Measurements from ENCODE around the gene FBF1.

The FBF1 gene

DNA sequence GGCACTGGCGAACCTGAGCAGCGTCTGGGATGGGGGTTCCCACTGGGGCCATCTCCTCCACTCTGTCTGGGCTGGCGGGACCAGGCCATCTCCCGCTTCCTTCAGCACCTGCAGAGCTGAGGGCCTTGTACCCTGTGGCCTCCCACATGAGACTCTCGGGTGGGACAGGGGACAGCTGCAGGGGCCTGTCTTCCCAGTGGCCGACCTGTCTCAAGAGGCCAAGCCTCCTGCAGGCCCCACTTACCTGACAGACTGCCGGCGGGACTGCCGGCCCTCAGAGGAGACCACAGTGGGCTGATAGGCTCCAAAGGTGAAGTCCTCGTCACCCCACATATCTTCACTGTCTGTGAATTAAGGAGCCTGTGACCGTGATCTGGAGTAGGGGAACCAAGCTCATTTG is 15.7 kb downstream of the FBF1 start:
- Histone ChIP-seq H3K27ac (ENCODE audit: low read depth, low read length) (no peak overlapping the region), H3K27me3 (ENCODE audit: control insufficient read depth, low read length) (no peaks in the 10 kb centered on the region), H3F3A (ENCODE audit: control insufficient read depth, insufficient read depth) (no peaks in the 10 kb centered on the region), H3K4me3 (ENCODE audit: low read length) (no peak overlapping the region), H3K9me2 (replicated peaks; ENCODE audit: control insufficient read depth, low read length) (no peaks in the 10 kb centered on the region), H3K36me3 (ENCODE audit: control insufficient read depth, low read length) (peaks cover 5% of the 10 kb centered on the region), H4K20me1 (ENCODE audit: control insufficient read depth, insufficient read depth, low read depth, low read length) (no peaks in the 10 kb centered on the region), H3K4me2 (ENCODE audit: low read length) (no peak overlapping the region), H3K9me3 (ENCODE audit: control insufficient read depth, insufficient read depth, low read length) (no peaks in the 10 kb centered on the region), H3K4me1 (ENCODE audit: control insufficient read depth, low read length) (no peaks in the 10 kb centered on the region; the same call in 1 of the 2 replicates), H3K79me2 (ENCODE audit: control insufficient read depth, low read length) (no peaks in the 10 kb centered on the region)
- TF ChIP-seq, protein P1, sequence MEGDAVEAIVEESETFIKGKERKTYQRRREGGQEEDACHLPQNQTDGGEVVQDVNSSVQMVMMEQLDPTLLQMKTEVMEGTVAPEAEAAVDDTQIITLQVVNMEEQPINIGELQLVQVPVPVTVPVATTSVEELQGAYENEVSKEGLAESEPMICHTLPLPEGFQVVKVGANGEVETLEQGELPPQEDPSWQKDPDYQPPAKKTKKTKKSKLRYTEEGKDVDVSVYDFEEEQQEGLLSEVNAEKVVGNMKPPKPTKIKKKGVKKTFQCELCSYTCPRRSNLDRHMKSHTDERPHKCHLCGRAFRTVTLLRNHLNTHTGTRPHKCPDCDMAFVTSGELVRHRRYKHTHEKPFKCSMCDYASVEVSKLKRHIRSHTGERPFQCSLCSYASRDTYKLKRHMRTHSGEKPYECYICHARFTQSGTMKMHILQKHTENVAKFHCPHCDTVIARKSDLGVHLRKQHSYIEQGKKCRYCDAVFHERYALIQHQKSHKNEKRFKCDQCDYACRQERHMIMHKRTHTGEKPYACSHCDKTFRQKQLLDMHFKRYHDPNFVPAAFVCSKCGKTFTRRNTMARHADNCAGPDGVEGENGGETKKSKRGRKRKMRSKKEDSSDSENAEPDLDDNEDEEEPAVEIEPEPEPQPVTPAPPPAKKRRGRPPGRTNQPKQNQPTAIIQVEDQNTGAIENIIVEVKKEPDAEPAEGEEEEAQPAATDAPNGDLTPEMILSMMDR (IDR thresholded peaks at IDR 0.05; ENCODE audit: low read depth, low read length, poor library complexity, severe bottlenecking): no peak
- TF ChIP-seq EZH2phosphoT487 (IDR thresholded peaks at IDR 0.05; ENCODE audit: borderline replicate concordance, low read length): no peak

DNA sequence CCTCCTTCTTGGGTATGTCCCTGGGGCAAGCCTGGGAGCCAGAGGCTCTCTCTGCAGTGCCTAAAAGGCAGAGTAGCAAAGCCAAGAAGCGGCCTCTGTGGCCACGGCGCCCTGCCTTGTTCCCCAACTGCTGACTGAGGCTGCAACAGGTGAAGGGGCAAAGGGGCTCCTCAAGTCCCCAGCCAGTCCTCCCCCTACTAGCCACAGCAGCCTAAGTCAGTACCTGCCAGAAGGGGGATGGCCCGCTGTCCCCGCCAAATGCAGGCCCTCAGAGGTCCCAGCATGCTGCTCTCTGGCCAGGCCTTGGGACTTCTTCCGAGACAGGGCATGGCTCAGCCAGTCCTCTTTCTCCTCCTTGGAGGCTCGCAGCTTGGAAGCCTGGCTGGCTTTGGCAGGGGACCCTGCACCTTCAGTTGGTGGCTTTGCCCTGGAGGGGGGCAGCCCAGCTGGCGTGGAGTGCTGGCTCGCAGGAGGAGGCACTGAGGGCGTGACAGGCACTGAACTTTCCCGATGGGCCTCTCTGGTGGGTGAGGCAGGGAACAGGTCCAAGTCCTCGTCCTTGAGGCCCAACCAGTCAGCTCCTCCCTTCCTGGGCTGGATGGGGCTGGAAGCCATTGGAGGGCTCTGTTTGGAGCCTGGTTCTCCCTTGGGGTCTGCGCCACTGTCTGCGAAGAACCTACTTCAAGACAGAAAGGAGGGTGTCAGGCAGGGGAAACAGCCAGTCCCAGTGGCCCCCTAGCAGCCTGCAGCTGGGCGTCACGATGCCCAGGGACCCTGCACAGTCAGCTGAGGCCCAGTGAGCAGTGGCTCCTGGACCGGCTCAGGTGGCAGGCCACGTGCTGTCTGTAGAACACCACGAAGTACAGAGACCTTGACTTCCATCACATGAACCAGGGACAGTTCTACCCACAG is 17.6 kb downstream of the FBF1 start:
- Histone ChIP-seq H3K4me2 (ENCODE audit: low read length) (no peak overlapping the region), H4K20me1 (ENCODE audit: control insufficient read depth, insufficient read depth, low read depth, low read length) (no peaks in the 10 kb centered on the region), H3K79me2 (ENCODE audit: control insufficient read depth, low read length) (no peaks in the 10 kb centered on the region), H3K4me3 (ENCODE audit: low read length) (no peak overlapping the region), H3K27me3 (ENCODE audit: control insufficient read depth, low read length) (no peaks in the 10 kb centered on the region), H3K36me3 (ENCODE audit: control insufficient read depth, low read length) (peaks cover 5% of the 10 kb centered on the region), H3K27ac (ENCODE audit: low read depth, low read length) (no peak overlapping the region), H3K9me3 (ENCODE audit: control insufficient read depth, insufficient read depth, low read length) (no peaks in the 10 kb centered on the region), H3K9me2 (replicated peaks; ENCODE audit: control insufficient read depth, low read length) (no peaks in the 10 kb centered on the region), H3K4me1 (ENCODE audit: control insufficient read depth, low read length) (no peaks in the 10 kb centered on the region; the same call in 1 of the 2 replicates), H3F3A (ENCODE audit: control insufficient read depth, insufficient read depth) (no peaks in the 10 kb centered on the region)
- no peak for TF ChIP-seq EZH2phosphoT487 (IDR thresholded peaks at IDR 0.05; ENCODE audit: borderline replicate concordance, low read length)
- TF ChIP-seq, protein P1 (IDR thresholded peaks at IDR 0.05; ENCODE audit: low read depth, low read length, poor library complexity, severe bottlenecking): no peak

DNA sequence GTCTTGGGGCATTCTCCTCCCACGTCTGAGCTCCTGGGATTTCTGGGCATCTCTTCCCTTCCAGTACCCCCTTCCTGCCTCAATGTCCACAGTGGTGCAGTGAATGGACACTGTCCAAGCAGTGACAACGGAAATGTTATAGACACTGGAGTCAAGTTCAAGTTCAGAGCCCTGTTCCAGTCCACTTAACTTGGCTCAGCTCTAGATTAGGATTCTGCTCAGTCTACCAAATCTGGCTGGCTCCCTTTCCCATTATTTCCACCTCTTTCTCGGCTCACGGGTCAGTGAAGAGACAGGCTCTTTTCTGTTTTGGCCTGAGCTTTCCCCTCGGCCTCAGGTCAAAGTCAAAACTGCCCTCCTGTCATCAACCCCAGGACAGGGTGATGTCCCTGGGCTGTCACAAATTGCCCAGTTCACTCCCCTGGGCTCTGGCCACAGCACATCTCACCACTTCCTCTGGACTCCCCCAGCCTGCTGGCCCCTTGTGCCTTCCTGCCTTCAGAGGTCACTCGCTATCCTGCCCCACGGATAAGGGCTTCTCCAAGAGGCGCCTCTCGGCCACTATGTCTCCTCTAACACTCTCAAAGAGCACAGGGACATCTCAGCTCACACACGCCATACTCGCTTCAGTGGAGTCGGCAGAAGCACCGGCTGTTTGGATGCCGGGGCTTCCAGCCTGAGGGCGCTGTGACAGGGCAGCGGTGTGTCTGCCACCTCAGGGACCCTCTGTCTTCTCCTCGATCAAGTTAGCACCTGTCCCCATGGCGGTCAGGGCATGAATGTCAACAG is 18.5 kb downstream of the FBF1 start:
- Histone ChIP-seq H4K20me1 (ENCODE audit: control insufficient read depth, insufficient read depth, low read depth, low read length) (no peaks in the 10 kb centered on the region), H3K4me3 (ENCODE audit: low read length) (no peak overlapping the region), H3K36me3 (ENCODE audit: control insufficient read depth, low read length) (peaks cover 5% of the 10 kb centered on the region), H3K4me2 (ENCODE audit: low read length) (no peak overlapping the region), H3K9me3 (ENCODE audit: control insufficient read depth, insufficient read depth, low read length) (no peaks in the 10 kb centered on the region), H3K79me2 (ENCODE audit: control insufficient read depth, low read length) (no peaks in the 10 kb centered on the region), H3F3A (ENCODE audit: control insufficient read depth, insufficient read depth) (no peaks in the 10 kb centered on the region), H3K4me1 (ENCODE audit: control insufficient read depth, low read length) (no peaks in the 10 kb centered on the region; the same call in 1 of the 2 replicates), H3K9me2 (replicated peaks; ENCODE audit: control insufficient read depth, low read length) (no peaks in the 10 kb centered on the region), H3K27ac (ENCODE audit: low read depth, low read length) (no peak overlapping the region), H3K27me3 (ENCODE audit: control insufficient read depth, low read length) (no peaks in the 10 kb centered on the region)
- TF ChIP-seq, protein P1 (IDR thresholded peaks at IDR 0.05; ENCODE audit: low read depth, low read length, poor library complexity, severe bottlenecking): no peak
- no peak for TF ChIP-seq EZH2phosphoT487 (IDR thresholded peaks at IDR 0.05; ENCODE audit: borderline replicate concordance, low read length)
